ENCODE measurements around the gene FAM193B. TPM values are rescaled to one million over a fixed set of nuclear protein-coding genes. Genes with fewer than 3 reads are reported as not detected.

FAM193B gene
- total and polyA plus RNA-seq, 7 donors, result 9.0 to 87.4 (median 41.8) TPM

DNA sequence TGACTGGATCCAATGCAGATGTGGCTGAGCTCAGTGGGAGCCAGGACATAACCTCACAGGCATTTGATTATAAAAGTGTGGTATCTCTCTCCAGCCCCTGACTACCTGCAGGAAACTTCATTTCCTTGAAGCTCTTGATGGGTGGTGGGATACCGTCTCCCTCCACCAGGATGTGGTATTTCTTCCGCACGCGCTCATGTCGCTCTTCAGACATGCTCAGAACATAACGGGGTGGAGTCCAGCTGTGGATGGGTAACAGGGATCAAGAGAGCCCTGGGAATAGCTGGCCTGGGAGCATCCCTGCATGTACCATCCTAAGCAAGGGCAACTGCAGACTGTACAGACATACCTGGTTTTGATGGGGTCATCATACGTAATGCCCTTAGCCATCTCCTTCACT, 38.8 kb downstream of the FAM193B start:
- 86 to 89% methylated on average over 7 of the region's 7 CpGs for WGBS, 2 donors
- intact Hi-C loops (cut with DNase I), result loop anchor here (10.0 kb wide), 1 partner anchor 201 kb away; the partner anchor contains the start of gene MXD3
- no peak for DNase-seq
- Histone ChIP-seq H3K36me3 (peaks cover 33 to 69% (median 59%) of the 10 kb centered on the region in 4 donors), H3K27me3 (no peaks in the 10 kb centered on the region), H3K4me3 (peak overlapping the region in 3 of 4 donors; percentile 64 to 87 (median 82)), H3K9me3 (no peaks in the 10 kb centered on the region), H3K4me1 (peaks cover 0 to 35% (median 16%) of the 10 kb centered on the region in 4 donors), H3K27ac (no peak overlapping the region)
- no peak for TF ChIP-seq POLR2AphosphoS5 (IDR thresholded peaks at IDR 0.05)
- no peak for TF ChIP-seq EP300 (IDR thresholded peaks at IDR 0.05)

DNA sequence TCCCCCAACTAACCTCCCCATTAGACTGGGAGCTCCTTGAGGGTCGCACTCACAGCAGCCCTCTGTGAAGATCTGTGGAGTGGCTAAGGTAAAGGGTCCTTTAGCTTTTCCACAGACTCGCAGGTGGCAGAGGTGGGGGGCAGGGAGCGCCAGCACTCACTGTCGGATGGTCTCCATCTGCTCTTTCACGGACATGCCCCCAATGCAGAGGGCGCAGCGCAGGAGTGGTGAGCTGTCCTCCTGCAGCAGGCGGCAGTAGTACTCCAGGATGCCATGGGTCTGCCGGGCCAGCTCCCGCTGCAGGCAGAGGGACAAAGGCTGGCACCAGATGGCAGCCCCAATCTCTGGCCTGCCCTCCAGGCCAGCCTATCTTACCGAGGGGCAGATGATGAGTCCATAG, 39.8 kb downstream of the FAM193B start:
- TF ChIP-seq, protein P1, sequence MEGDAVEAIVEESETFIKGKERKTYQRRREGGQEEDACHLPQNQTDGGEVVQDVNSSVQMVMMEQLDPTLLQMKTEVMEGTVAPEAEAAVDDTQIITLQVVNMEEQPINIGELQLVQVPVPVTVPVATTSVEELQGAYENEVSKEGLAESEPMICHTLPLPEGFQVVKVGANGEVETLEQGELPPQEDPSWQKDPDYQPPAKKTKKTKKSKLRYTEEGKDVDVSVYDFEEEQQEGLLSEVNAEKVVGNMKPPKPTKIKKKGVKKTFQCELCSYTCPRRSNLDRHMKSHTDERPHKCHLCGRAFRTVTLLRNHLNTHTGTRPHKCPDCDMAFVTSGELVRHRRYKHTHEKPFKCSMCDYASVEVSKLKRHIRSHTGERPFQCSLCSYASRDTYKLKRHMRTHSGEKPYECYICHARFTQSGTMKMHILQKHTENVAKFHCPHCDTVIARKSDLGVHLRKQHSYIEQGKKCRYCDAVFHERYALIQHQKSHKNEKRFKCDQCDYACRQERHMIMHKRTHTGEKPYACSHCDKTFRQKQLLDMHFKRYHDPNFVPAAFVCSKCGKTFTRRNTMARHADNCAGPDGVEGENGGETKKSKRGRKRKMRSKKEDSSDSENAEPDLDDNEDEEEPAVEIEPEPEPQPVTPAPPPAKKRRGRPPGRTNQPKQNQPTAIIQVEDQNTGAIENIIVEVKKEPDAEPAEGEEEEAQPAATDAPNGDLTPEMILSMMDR (IDR thresholded peaks at IDR 0.05), result no peak
- no peak for TF ChIP-seq POLR2AphosphoS5 (IDR thresholded peaks at IDR 0.05)
- no peak for TF ChIP-seq POLR2A (IDR thresholded peaks at IDR 0.05)
- TF ChIP-seq EP300 (IDR thresholded peaks at IDR 0.05), result no peak
- DNase-seq, result no peak
- Histone ChIP-seq H3K4me3 (no peak overlapping the region), H3K27ac (no peak overlapping the region), H3K36me3 (peaks cover 28 to 65% (median 49%) of the 10 kb centered on the region in 4 donors), H3K27me3 (no peaks in the 10 kb centered on the region), H3K9me3 (no peaks in the 10 kb centered on the region), H3K4me1 (peaks cover 0 to 30% (median 16%) of the 10 kb centered on the region in 4 donors)
- intact Hi-C loops (cut with DNase I), result loop anchor here (10.0 kb wide), 1 partner anchor 200 kb away; the partner anchor contains the start of gene MXD3
- WGBS, 2 donors, result 95 to 96% methylated on average over 11 of the region's 11 CpGs

DNA sequence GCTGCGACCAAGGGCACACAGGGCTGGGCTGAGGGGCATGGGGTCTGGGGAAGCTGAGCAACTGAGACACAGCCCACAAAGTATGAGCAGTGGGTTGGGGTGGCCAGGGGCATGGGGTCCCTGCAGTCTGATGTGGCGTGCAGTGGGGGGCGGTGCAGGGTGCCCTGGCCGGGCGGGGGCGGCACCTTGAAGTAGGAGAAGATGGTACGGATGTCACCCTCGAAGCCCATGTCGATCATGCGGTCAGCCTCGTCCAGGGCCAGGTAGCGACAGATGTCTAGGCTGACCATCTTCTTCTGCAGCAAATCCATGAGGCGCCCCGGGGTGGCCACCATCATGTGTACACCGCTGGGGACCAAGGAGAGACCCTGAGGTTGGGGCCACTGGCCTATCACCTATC, 40.9 kb downstream of the FAM193B start:
- Histone ChIP-seq H3K27ac (no peak overlapping the region), H3K4me3 (no peak overlapping the region), H3K27me3 (no peaks in the 10 kb centered on the region), H3K36me3 (peaks cover 28 to 59% (median 46%) of the 10 kb centered on the region in 4 donors), H3K4me1 (peaks cover 0 to 22% (median 12%) of the 10 kb centered on the region in 4 donors), H3K9me3 (no peaks in the 10 kb centered on the region)
- no peak for TF ChIP-seq POLR2AphosphoS5 (IDR thresholded peaks at IDR 0.05)
- TF ChIP-seq, protein P1 (IDR thresholded peaks at IDR 0.05), result no peak
- TF ChIP-seq EP300 (IDR thresholded peaks at IDR 0.05), result no peak
- no peak for TF ChIP-seq POLR2A (IDR thresholded peaks at IDR 0.05)
- 97 to 98% methylated on average over 15 of the region's 15 CpGs for WGBS, 2 donors
- DNase-seq, result no peak
- intact Hi-C loops (cut with DNase I), result loop anchor here (10.0 kb wide), 1 partner anchor 199 kb away; the partner anchor contains the start of gene MXD3

DNA sequence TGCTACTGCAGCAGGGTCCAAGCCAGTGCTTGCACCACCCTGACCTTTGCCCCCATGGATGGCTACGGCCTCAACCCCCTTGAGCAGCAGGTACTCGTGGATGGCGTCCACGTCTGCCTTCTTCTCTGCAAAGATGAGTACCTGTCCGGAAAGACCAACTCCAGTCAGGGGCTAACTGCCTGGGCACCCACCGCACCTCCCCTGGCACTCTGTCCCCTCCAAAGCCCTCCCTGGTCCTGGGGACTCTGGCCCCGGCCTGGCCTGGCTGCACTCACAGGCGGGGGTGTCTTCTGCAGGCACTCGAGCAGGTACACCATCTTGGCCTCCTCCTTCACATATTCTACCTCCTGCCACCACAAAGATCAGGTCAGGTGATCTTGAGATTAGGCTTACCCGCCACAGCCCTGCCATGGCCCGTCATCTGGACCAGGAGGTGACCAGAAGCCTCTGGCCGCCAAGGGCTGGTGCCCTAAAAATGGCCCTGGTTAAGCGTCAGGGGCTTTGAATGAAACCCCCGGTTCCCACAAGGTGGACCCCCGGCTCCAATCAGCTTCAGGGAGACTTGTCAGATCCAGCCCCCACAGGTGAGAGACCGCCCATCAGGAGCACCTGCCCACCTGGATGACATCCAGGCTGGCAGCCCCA, 41.5 kb downstream of the FAM193B start:
- no peak for DNase-seq

More for the DNA sequence above, 41.5 kb downstream of the FAM193B start:
- H3K27me3 ChIP-seq, result no peaks in the 10 kb centered on the region
- no peak overlapping the region for H3K27ac ChIP-seq
- H3K36me3 ChIP-seq, result peaks cover 28 to 59% (median 46%) of the 10 kb centered on the region in 4 donors
- no peak for TF ChIP-seq POLR2A (IDR thresholded peaks at IDR 0.05)
- TF ChIP-seq EP300 (IDR thresholded peaks at IDR 0.05), result no peak
- TF ChIP-seq, protein P1 (IDR thresholded peaks at IDR 0.05), result no peak
- no peak for TF ChIP-seq POLR2AphosphoS5 (IDR thresholded peaks at IDR 0.05)
- no peaks in the 10 kb centered on the region for H3K9me3 ChIP-seq
- intact Hi-C loops (cut with DNase I), result loop anchor here (10.0 kb wide), 1 partner anchor 198 kb away; the partner anchor contains the start of gene MXD3
- peaks cover 0 to 22% (median 12%) of the 10 kb centered on the region in 4 donors for H3K4me1 ChIP-seq
- 92 to 95% methylated on average over 16 of the region's 16 CpGs for WGBS, 2 donors
- H3K4me3 ChIP-seq, result no peak overlapping the region

Data from sigmoid colon (tissue), 7 donors.